Measurements from ENCODE around the gene ZSWIM1. TPM values are rescaled to one million over a fixed set of nuclear protein-coding genes. Genes with fewer than 3 reads are reported as not detected.

The ZSWIM1 gene
- total and polyA plus RNA-seq, 2 of the 13 experiments (the other 11 are each of a cell fraction or from before 2014, with no cell fraction given), result 9.5 to 11.7 TPM

DNA sequence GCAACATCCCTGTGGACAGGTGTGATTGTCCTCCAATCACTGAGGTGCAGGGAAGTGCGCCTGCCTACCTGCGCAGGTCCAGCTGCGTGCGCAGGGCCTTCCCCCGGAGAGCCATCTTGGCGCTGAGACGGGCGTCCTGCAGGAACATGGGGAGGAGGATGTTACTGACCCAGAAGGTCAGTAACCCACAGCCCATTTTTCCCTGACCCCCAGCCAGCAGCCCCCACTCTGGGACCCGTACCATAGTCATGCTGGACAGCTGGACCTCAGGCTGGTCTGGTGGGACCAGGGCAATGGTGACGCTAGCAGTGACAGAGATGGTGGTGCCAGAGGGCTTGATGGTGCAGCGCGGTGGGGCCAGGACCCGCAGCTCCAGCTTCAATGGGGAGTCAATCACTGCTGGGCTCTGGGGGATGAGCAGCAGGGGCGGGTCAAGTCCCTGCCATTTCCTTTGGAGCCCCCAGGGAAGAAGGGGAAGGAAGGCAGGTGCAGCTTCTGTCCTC is 21.2 kb downstream of the ZSWIM1 start (continued):
- TF ChIP-seq, protein P1, sequence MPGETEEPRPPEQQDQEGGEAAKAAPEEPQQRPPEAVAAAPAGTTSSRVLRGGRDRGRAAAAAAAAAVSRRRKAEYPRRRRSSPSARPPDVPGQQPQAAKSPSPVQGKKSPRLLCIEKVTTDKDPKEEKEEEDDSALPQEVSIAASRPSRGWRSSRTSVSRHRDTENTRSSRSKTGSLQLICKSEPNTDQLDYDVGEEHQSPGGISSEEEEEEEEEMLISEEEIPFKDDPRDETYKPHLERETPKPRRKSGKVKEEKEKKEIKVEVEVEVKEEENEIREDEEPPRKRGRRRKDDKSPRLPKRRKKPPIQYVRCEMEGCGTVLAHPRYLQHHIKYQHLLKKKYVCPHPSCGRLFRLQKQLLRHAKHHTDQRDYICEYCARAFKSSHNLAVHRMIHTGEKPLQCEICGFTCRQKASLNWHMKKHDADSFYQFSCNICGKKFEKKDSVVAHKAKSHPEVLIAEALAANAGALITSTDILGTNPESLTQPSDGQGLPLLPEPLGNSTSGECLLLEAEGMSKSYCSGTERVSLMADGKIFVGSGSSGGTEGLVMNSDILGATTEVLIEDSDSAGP (CRISPR knock-in tag; IDR thresholded peaks at IDR 0.05; ENCODE audit: borderline replicate concordance), result no peak
- TF ChIP-seq ZBTB7A (CRISPR knock-in tag; IDR thresholded peaks at IDR 0.05) (0 out of 2 replicates have a peak, but pooled peaks have one; percentile 25), RBFOX2 (IDR thresholded peaks at IDR 0.05; ENCODE audit: low read depth, low read length) (peak; percentile 58), RFXAP (CRISPR knock-in tag; IDR thresholded peaks at IDR 0.05; ENCODE audit: borderline replicate concordance) (no peak), ZNF230 (CRISPR knock-in tag; IDR thresholded peaks at IDR 0.05) (no peak), ZNF207 (IDR thresholded peaks at IDR 0.05; ENCODE audit: borderline replicate concordance) (no peak), ZC3H4 (CRISPR knock-in tag; IDR thresholded peaks at IDR 0.05; ENCODE audit: borderline replicate concordance) (peak; percentile 19; the same call in 1 of the 2 replicates), SMAD9 (CRISPR knock-in tag; IDR thresholded peaks at IDR 0.05) (no peak), MTA1 (CRISPR knock-in tag; IDR thresholded peaks at IDR 0.05; ENCODE audit: borderline replicate concordance) (peak; percentile 32; the same call in 1 of the 2 replicates)
- TF ChIP-seq, protein P2, sequence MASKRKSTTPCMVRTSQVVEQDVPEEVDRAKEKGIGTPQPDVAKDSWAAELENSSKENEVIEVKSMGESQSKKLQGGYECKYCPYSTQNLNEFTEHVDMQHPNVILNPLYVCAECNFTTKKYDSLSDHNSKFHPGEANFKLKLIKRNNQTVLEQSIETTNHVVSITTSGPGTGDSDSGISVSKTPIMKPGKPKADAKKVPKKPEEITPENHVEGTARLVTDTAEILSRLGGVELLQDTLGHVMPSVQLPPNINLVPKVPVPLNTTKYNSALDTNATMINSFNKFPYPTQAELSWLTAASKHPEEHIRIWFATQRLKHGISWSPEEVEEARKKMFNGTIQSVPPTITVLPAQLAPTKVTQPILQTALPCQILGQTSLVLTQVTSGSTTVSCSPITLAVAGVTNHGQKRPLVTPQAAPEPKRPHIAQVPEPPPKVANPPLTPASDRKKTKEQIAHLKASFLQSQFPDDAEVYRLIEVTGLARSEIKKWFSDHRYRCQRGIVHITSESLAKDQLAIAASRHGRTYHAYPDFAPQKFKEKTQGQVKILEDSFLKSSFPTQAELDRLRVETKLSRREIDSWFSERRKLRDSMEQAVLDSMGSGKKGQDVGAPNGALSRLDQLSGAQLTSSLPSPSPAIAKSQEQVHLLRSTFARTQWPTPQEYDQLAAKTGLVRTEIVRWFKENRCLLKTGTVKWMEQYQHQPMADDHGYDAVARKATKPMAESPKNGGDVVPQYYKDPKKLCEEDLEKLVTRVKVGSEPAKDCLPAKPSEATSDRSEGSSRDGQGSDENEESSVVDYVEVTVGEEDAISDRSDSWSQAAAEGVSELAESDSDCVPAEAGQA (IDR thresholded peaks at IDR 0.05; ENCODE audit: low read depth), result no peak
- TF ChIP-seq, protein P2 (CRISPR knock-in tag; IDR thresholded peaks at IDR 0.05; ENCODE audit: borderline replicate concordance), result no peak
- TF ChIP-seq, protein P3, sequence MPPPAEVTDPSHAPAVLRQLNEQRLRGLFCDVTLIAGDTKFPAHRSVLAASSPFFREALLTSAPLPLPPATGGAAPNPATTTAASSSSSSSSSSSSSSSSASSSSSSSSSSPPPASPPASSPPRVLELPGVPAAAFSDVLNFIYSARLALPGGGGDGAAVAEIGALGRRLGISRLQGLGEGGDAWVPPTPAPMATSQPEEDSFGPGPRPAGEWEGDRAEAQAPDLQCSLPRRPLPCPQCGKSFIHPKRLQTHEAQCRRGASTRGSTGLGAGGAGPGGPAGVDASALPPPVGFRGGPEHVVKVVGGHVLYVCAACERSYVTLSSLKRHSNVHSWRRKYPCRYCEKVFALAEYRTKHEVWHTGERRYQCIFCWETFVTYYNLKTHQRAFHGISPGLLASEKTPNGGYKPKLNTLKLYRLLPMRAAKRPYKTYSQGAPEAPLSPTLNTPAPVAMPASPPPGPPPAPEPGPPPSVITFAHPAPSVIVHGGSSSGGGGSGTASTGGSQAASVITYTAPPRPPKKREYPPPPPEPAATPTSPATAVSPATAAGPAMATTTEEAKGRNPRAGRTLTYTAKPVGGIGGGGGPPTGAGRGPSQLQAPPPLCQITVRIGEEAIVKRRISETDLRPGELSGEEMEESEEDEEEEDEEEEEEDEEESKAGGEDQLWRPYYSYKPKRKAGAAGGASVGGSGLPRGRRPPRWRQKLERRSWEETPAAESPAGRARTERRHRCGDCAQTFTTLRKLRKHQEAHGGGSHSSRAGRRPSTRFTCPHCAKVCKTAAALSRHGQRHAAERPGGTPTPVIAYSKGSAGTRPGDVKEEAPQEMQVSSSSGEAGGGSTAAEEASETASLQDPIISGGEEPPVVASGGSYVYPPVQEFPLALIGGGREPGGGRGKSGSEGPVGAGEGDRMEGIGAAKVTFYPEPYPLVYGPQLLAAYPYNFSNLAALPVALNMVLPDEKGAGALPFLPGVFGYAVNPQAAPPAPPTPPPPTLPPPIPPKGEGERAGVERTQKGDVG (CRISPR knock-in tag; IDR thresholded peaks at IDR 0.05; ENCODE audit: borderline replicate concordance), result no peak
- TF ChIP-seq, protein P4, sequence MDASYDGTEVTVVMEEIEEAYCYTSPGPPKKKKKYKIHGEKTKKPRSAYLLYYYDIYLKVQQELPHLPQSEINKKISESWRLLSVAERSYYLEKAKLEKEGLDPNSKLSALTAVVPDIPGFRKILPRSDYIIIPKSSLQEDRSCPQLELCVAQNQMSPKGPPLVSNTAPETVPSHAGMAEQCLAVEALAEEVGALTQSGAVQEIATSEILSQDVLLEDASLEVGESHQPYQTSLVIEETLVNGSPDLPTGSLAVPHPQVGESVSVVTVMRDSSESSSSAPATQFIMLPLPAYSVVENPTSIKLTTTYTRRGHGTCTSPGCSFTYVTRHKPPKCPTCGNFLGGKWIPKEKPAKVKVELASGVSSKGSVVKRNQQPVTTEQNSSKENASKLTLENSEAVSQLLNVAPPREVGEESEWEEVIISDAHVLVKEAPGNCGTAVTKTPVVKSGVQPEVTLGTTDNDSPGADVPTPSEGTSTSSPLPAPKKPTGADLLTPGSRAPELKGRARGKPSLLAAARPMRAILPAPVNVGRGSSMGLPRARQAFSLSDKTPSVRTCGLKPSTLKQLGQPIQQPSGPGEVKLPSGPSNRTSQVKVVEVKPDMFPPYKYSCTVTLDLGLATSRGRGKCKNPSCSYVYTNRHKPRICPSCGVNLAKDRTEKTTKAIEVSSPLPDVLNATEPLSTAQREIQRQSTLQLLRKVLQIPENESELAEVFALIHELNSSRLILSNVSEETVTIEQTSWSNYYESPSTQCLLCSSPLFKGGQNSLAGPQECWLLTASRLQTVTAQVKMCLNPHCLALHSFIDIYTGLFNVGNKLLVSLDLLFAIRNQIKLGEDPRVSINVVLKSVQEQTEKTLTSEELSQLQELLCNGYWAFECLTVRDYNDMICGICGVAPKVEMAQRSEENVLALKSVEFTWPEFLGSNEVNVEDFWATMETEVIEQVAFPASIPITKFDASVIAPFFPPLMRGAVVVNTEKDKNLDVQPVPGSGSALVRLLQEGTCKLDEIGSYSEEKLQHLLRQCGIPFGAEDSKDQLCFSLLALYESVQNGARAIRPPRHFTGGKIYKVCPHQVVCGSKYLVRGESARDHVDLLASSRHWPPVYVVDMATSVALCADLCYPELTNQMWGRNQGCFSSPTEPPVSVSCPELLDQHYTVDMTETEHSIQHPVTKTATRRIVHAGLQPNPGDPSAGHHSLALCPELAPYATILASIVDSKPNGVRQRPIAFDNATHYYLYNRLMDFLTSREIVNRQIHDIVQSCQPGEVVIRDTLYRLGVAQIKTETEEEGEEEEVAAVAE (CRISPR knock-in tag; IDR thresholded peaks at IDR 0.05; ENCODE audit: borderline replicate concordance), result no peak
